ENCODE results near the gene ZDHHC14. TPM values are rescaled to one million over a fixed set of nuclear protein-coding genes. Genes with fewer than 3 reads are reported as not detected.

Gene ZDHHC14
- total and polyA plus RNA-seq, 2 of the 8 experiments (the other 6 are each of a cell fraction or from before 2014, with no cell fraction given) = 2.9 to 5.3 TPM

GRCh38 chr6:157483770-157484169, 102.8 kb downstream of the ZDHHC14 start:
- Histone ChIP-seq H3K4me2 (ENCODE audit: insufficient read depth in 1 of 2, low read depth in 2 of 2, low read length in 2 of 2) (no peak overlapping the region), H2BK5ac (ENCODE audit: low read depth, low read length) (no peak overlapping the region), H3K56ac (replicated peaks; ENCODE audit: insufficient read length, low read depth, low read length) (no peak overlapping the region), H4K91ac (replicated peaks; ENCODE audit: insufficient read length, low read length) (no peak overlapping the region), H3K27ac (ENCODE audit: low read depth, low read length) (no peak overlapping the region), H3K79me1 (ENCODE audit: low read depth, low read length) (no peaks in the 10 kb centered on the region), H3K14ac (ENCODE audit: insufficient read length) (no peak overlapping the region), H3K4me1 (replicated peaks in 1 of 4; ENCODE audit: control insufficient read depth in 3 of 4, insufficient read depth in 4 of 4, low read length in 3 of 4) (peaks cover 0 to 4% (median 1%) of the 10 kb centered on the region in 4 experiments; a peak in 5 of 7 replicates), H4K8ac (ENCODE audit: extremely low read depth, insufficient read depth, low read length) (no peak overlapping the region), H4K5ac (ENCODE audit: insufficient read length, low read depth, low read length) (no peak overlapping the region), H3K4ac (replicated peaks; ENCODE audit: insufficient read length, low read depth, low read length) (no peak overlapping the region), H3K23ac (ENCODE audit: insufficient read length) (no peak overlapping the region), H2AK5ac (ENCODE audit: low read depth, low read length) (no peak overlapping the region), H3K9me3 (ENCODE audit: insufficient read depth in 2 of 2, low read depth in 1 of 2, low read length in 1 of 2) (no peaks in the 10 kb centered on the region), H4K20me1 (replicated peaks in 1 of 2; ENCODE audit: control insufficient read depth in 1 of 2, insufficient read depth in 2 of 2, low read length in 2 of 2) (no peaks in the 10 kb centered on the region), H2AFZ (ENCODE audit: low read length) (no peak overlapping the region), H3K79me2 (ENCODE audit: control insufficient read depth in 1 of 2, insufficient read depth in 2 of 2, low read length in 2 of 2) (no peaks in the 10 kb centered on the region), H3K9ac (replicated peaks in 1 of 4; ENCODE audit: extremely low read depth in 1 of 4, low read depth in 3 of 4, low read length in 3 of 4) (no peak overlapping the region), H2BK20ac (ENCODE audit: low read length) (no peak overlapping the region), H2BK12ac (ENCODE audit: low read depth, low read length) (no peak overlapping the region), H3K23me2 (ENCODE audit: low read depth, low read length) (no peaks in the 10 kb centered on the region), H3K4me3 (ENCODE audit: extremely low read depth in 1 of 4, insufficient read depth in 2 of 4, low read depth in 3 of 4, low read length in 4 of 4) (no peak overlapping the region), H3K18ac (ENCODE audit: extremely low read depth, low read length) (no peak overlapping the region), H3K27me3 (replicated peaks in 1 of 4; ENCODE audit: control insufficient read depth in 3 of 4, extremely low read depth in 1 of 4, insufficient read depth in 3 of 4, low read length in 3 of 4) (no peaks in the 10 kb centered on the region), H2BK120ac (replicated peaks; ENCODE audit: low read depth, low read length) (no peak overlapping the region), H3K36me3 (ENCODE audit: control insufficient read depth in 2 of 4, insufficient read depth in 4 of 4, low read length in 3 of 4) (no peaks in the 10 kb centered on the region), H2BK15ac (ENCODE audit: low read length) (no peak overlapping the region)
- 95% methylated on average over 3 of the region's 3 CpGs; no CpG with 5 or more reads in 1 of the 2 experiments for WGBS, 2 experiments (ENCODE audit: extremely low coverage in 1 of 2, insufficient coverage in 1 of 2, insufficient read length in 1 of 2, insufficient replicate concordance in 2 of 2, low coverage in 1 of 2, low lambda C conversion rate in 2 of 2, missing lambda C conversion rate in 1 of 2)
- ChIA-PET CTCF (ENCODE audit: partially characterized antibody) (no interaction called here), POLR2A (ENCODE audit: partially characterized antibody) (no interaction called here)
- no peak for DNase-seq (ENCODE audit: low read depth in 1 of 2, low spot score in 2 of 2)
- TF ChIP-seq TAF1 (IDR thresholded peaks at IDR 0.05; ENCODE audit: low read depth, low read length) = no peak
- TF ChIP-seq GTF2F1 (IDR thresholded peaks at IDR 0.05; ENCODE audit: borderline replicate concordance, low read depth, low read length) = no peak
- TF ChIP-seq HDAC2 (IDR thresholded peaks at IDR 0.05; ENCODE audit: borderline replicate concordance in 1 of 2, low read depth in 2 of 2, low read length in 2 of 2) = no peak
- no peak for TF ChIP-seq TBP (IDR thresholded peaks at IDR 0.05; ENCODE audit: low read depth, low read length)
- no peak for TF ChIP-seq MAX (IDR thresholded peaks at IDR 0.05)
- TF ChIP-seq ASH2L (IDR thresholded peaks at IDR 0.05; ENCODE audit: low read length) = no peak
- FAIRE-seq = no peak
